Stimulated activated CD4-positive, alpha-beta T cell treated with anti-CD3 and anti-CD28 coated beads, Interleukin-2, amount 100 ng/mL, for 48 hours (primary cell): ENCODE measurements around the gene KIAA1217.
"Not testable (repeated sequence)": the region's sequence is repeated elsewhere in the genome, so short reads cannot be mapped to it uniquely, and the experiment has no call there.

Source experiments
- DNase-seq, 2 donors: peaks; one replicate each; pipeline ENCODE4 v3.0.0-alpha.2; 2020

Gene KIAA1217

GRCh38 chr10:24303522-24304310, 94.8 kb downstream of the KIAA1217 start:
- no peak for DNase-seq

- no peak for DNase-seq
Observed at GRCh38 chr10:24305551-24306506, 96.9 kb downstream of the KIAA1217 start.

GRCh38 chr10:24306507-24306875, 97.6 kb downstream of the KIAA1217 start:
- no peak for DNase-seq

- DNase-seq, result no peak
Observed at GRCh38 chr10:24307116-24307515, 98.2 kb downstream of the KIAA1217 start.

GRCh38 chr10:24307696-24308485, 99.0 kb downstream of the KIAA1217 start:
- no peak for DNase-seq

- DNase-seq, result no peak
Observed at GRCh38 chr10:24310104-24310503, 101.2 kb downstream of the KIAA1217 start.

- DNase-seq, result no peak
Observed at GRCh38 chr10:24311888-24312287, 103.0 kb downstream of the KIAA1217 start.

GRCh38 chr10:24313283-24313682, 104.3 kb downstream of the KIAA1217 start:
- DNase-seq, result no peak

GRCh38 chr10:24315211-24315610, 106.3 kb downstream of the KIAA1217 start:
- no peak for DNase-seq

- DNase-seq, result no peak
Observed at GRCh38 chr10:24318517-24318916, 109.6 kb downstream of the KIAA1217 start.

GRCh38 chr10:24320373-24320772, 111.4 kb downstream of the KIAA1217 start:
- no peak for DNase-seq

- DNase-seq, result no peak
Observed at GRCh38 chr10:24324651-24325050, 115.7 kb downstream of the KIAA1217 start.

GRCh38 chr10:24331457-24331856, 122.5 kb downstream of the KIAA1217 start:
- DNase-seq, result no peak

- no peak for DNase-seq
Observed at GRCh38 chr10:24333736-24334135, 124.8 kb downstream of the KIAA1217 start.

- DNase-seq, result no peak
Observed at GRCh38 chr10:24334279-24334939, 125.5 kb downstream of the KIAA1217 start.

- DNase-seq, result not testable (repeated sequence)
Observed at GRCh38 chr10:24337723-24338122, 128.8 kb downstream of the KIAA1217 start.

GRCh38 chr10:24339387-24339786, 130.4 kb downstream of the KIAA1217 start:
- DNase-seq, result no peak

GRCh38 chr10:24340446-24340845, 131.5 kb downstream of the KIAA1217 start:
- no peak for DNase-seq

GRCh38 chr10:24340883-24341282, 131.9 kb downstream of the KIAA1217 start:
- DNase-seq, result no peak

GRCh38 chr10:24341371-24341770, 132.4 kb downstream of the KIAA1217 start:
- no peak for DNase-seq

- DNase-seq, result no peak
Observed at GRCh38 chr10:24341897-24342296, 133.0 kb downstream of the KIAA1217 start.

- no peak for DNase-seq
Observed at GRCh38 chr10:24343686-24344085, 134.7 kb downstream of the KIAA1217 start.
